Smooth muscle cell (in vitro differentiated cells): ENCODE data around the gene ZBED1. TPM values are rescaled to one million over a fixed set of nuclear protein-coding genes. Genes with fewer than 3 reads are reported as not detected.
"Not testable (repeated sequence)": the region's sequence is repeated elsewhere in the genome, so short reads cannot be mapped to it uniquely, and the experiment has no call there.

Experiments
- DNase-seq: peaks from one replicate; lab custom pipeline; 2025; ENCODE audit not compliant: unreplicated experiment; lab: John Stamatoyannopoulos, UW
- H2AFZ ChIP-seq: fragments of 200-600 bp; sonication (generic); 2 replicates; pipeline ENCODE4 v1.6.0; 2016; ENCODE audit warnings: antibody characterized with exemption, low read depth, mild to moderate bottlenecking
- H3F3A ChIP-seq: fragments of 200-600 bp; sonication (generic); 2 replicates; pipeline ENCODE4 v1.6.0; 2017; ENCODE audit warnings: antibody characterized with exemption, low read depth
- H3K27ac ChIP-seq: fragments of 200-600 bp; sonication (generic); 2 replicates; pipeline ENCODE4 v1.5.1; 2016; ENCODE audit warnings: low read depth, mild to moderate bottlenecking
- H3K27me3 ChIP-seq: fragments of 200-600 bp; sonication (generic); 2 replicates; pipeline ENCODE4 v1.6.1; 2016; ENCODE audit warnings: low read depth, mild to moderate bottlenecking
- H3K36me3 ChIP-seq: fragments of 200-600 bp; sonication (generic); 2 replicates; pipeline ENCODE4 v1.5.1; 2016; ENCODE audit warnings: low read depth
- H3K4me1 ChIP-seq: fragments of 200-600 bp; sonication (generic); 2 replicates; pipeline ENCODE4 v1.5.1; 2016; ENCODE audit warnings: low read depth
- H3K4me2 ChIP-seq: fragments of 200-600 bp; sonication (generic); 2 replicates; pipeline ENCODE4 v1.6.0; 2016; ENCODE audit warnings: mild to moderate bottlenecking
- H3K4me3 ChIP-seq: fragments of 200-600 bp; sonication (generic); 2 replicates; pipeline ENCODE4 v1.5.1; 2016; ENCODE audit warnings: mild to moderate bottlenecking
- H3K79me2 ChIP-seq: fragments of 200-600 bp; sonication (generic); 2 replicates; pipeline ENCODE4 v1.6.0; 2016; ENCODE audit warnings: low read depth, mild to moderate bottlenecking
- H3K9ac ChIP-seq: fragments of 200-600 bp; sonication (generic); 2 replicates; pipeline ENCODE4 v1.6.0; 2016; ENCODE audit warnings: low read depth
- H3K9me3 ChIP-seq: fragments of 200-600 bp; sonication (generic); replicated peaks from 2 replicates; pipeline ENCODE4 v1.5.1; 2016; ENCODE audit warnings: low read depth
- H4K20me1 ChIP-seq: fragments of 200-600 bp; sonication (generic); 2 replicates; pipeline ENCODE4 v1.6.0; 2016; ENCODE audit warnings: low read depth
- CTCF ChIP-seq: fragments of 200-600 bp; sonication (generic); IDR thresholded peaks from 2 replicates; pipeline ENCODE4 v1.5.1; 2017; ENCODE audit warnings: borderline replicate concordance, mild to moderate bottlenecking, antibody characterized with exemption; ENCODE audit not compliant: insufficient read depth, poor library complexity, severe bottlenecking
- WGBS: methylation state at CpG from one replicate; pipeline ENCODE4 v1.1.7; 2016; ENCODE audit warnings: low lambda C conversion rate; 5-methylcytosine and 5-hydroxymethylcytosine counted together
- polyA plus RNA-seq: library from polyadenylated mRNA; unstranded; fragments of >200 nt; fragmentation: Nextera tagmentation; extraction: Ambion mirVana; gene quantifications from 2 replicates; pipeline ENCODE4 v1.2.1, GENCODE V29; 2016
- total RNA-seq: library from RNA; depleted of rRNA; stranded (reverse); fragments of >200 nt; gene quantifications from 2 replicates; pipeline ENCODE4 v1.2.3, GENCODE V29; 2014

The ZBED1 gene
- total and polyA plus RNA-seq, 2 experiments from 2014 or later: 19.0 to 23.6 TPM

DNA sequence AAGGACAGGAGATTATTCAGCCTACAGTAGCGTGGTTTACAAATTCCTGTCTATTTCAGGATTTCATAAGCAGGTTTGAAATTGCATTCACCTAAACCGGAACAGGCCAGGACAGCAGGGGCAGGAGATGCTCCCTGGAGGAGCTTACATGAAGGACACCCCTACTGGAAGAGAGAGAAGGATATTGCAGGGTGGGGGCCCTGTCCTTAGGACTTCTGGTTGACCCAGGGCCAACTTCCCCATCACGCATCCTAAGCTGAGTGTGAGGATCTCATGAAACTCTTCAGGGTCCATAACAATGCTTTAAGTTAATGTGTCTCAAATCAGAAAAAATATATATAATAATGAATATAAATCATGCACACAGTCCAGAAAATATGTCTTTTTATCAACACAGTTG lies 6.4 kb upstream of the ZBED1 start:
- Histone ChIP-seq H3K4me2 (no peak overlapping the region), H4K20me1 (no peaks in the 10 kb centered on the region), H3K9ac (no peak overlapping the region), H3K79me2 (no peaks in the 10 kb centered on the region), H3K27ac (no peak overlapping the region), H3K36me3 (no peaks in the 10 kb centered on the region), H3F3A (no peaks in the 10 kb centered on the region), H3K4me1 (no peaks in the 10 kb centered on the region), H3K27me3 (no peaks in the 10 kb centered on the region), H2AFZ (no peak overlapping the region), H3K4me3 (no peak overlapping the region), H3K9me3 (no peaks in the 10 kb centered on the region)
- 94% methylated on average over 3 of the region's 3 CpGs for WGBS
- DNase-seq: no peak
- TF ChIP-seq CTCF: no peak

- not testable (repeated sequence) for DNase-seq, H3K4me3 ChIP-seq, H3K36me3 ChIP-seq, H3K9ac ChIP-seq, H4K20me1 ChIP-seq, H2AFZ ChIP-seq, H3K4me1 ChIP-seq, H3K27ac ChIP-seq, H3K79me2 ChIP-seq, H3K9me3 ChIP-seq, H3F3A ChIP-seq, H3K4me2 ChIP-seq, H3K27me3 ChIP-seq
- 96% methylated on average over 8 of the region's 8 CpGs for WGBS
Measured at GRCh38 chrX:2505341-2505740, 4.6 kb upstream of the ZBED1 start.

GRCh38 chrX:2504706-2505332 lies 4.0 kb upstream of the ZBED1 start:
- no peaks in the 10 kb centered on the region for H3K9me3 ChIP-seq
- H3K4me1 ChIP-seq: no peaks in the 10 kb centered on the region
- no peak overlapping the region for H2AFZ ChIP-seq
- H3K4me2 ChIP-seq: no peak overlapping the region
- H3K79me2 ChIP-seq: peaks cover 5% of the 10 kb centered on the region
- H3F3A ChIP-seq: no peaks in the 10 kb centered on the region
- no peak overlapping the region for H3K27ac ChIP-seq
- H3K4me3 ChIP-seq: no peak overlapping the region
- DNase-seq: no peak
- H3K36me3 ChIP-seq: no peaks in the 10 kb centered on the region
- H3K9ac ChIP-seq: no peak overlapping the region
- no peak for TF ChIP-seq CTCF
- WGBS: 92% methylated on average over 7 of the region's 7 CpGs
- H4K20me1 ChIP-seq: no peaks in the 10 kb centered on the region
- no peaks in the 10 kb centered on the region for H3K27me3 ChIP-seq

DNA sequence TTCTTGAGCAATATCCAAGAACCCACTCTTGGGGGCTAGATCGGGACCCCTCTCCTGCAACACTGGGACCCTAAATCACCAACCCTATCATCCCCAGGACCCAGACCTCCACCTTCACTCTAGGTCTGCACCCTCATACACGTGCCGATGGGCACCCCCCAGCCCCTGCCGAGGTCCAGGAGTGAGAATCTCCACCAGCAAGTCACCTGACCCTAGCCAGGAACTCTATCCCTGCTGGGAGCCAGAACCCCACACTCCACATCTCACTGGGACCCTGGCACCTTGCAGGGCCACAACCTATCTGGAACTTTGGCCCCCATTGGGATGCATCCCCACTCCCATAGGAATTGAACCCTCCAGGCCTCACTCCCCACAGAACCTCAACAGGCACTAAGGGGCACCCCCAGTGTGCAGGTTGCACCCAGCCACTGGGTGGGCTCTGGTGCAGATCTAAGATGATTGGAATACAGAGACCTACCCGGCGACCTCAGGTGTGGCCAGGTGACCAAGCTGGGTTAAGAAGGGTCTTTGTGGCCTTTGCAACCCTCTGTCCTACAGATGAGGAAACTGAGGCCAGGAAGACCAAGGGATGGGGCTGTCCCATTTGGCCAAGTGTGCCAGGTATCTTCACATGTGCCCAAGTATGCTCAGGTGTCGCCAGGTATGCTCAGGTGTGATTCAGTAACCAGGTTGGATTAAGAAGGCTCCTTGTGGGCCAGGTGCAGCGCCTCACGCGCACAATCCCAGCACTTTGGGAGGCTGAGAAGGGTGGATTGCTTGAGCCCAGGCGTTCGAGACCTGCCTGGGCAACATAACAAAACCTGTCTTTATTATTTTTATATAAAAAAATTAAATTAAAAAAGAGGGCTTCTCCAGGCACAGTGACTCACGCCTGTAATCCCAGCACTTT lies 3.1 kb upstream of the ZBED1 start:
- Histone ChIP-seq H3K79me2 (peaks cover 13% of the 10 kb centered on the region), H3F3A (peaks cover 3% of the 10 kb centered on the region), H2AFZ (no peak overlapping the region), H3K4me1 (peaks cover 8% of the 10 kb centered on the region), H3K27me3 (no peaks in the 10 kb centered on the region), H3K4me3 (no peak overlapping the region), H4K20me1 (peaks cover 9% of the 10 kb centered on the region), H3K9me3 (no peaks in the 10 kb centered on the region), H3K27ac (no peak overlapping the region), H3K36me3 (no peaks in the 10 kb centered on the region), H3K9ac (no peak overlapping the region), H3K4me2 (no peak overlapping the region)
- DNase-seq: no peak
- TF ChIP-seq CTCF: no peak
- 93% methylated on average over 13 of the region's 13 CpGs for WGBS
